Hepatocyte (in vitro differentiated cells): Measurements from ENCODE around the gene MOK. TPM values are rescaled to one million over a fixed set of nuclear protein-coding genes. Genes with fewer than 3 reads are reported as not detected.

ENCODE experiments used
- DNase-seq: peaks from one replicate; pipeline ENCODE4 v3.0.0-alpha.2; 2016; ENCODE audit warnings: low spot score
- H2AFZ ChIP-seq: fragments of 200-600 bp; sonication (generic); 2 replicates; pipeline ENCODE4 v1.6.0; 2016; ENCODE audit warnings: antibody characterized with exemption, mild to moderate bottlenecking
- H3K27ac ChIP-seq: fragments of 200-600 bp; sonication (generic); 2 replicates; pipeline ENCODE4 v1.5.1; 2016; ENCODE audit warnings: mild to moderate bottlenecking
- H3K27me3 ChIP-seq: fragments of 200-600 bp; sonication (generic); 2 replicates; pipeline ENCODE4 v1.6.1; 2016
- H3K36me3 ChIP-seq: fragments of 200-600 bp; sonication (generic); replicated peaks from 2 replicates; pipeline ENCODE4 v1.5.1; 2016; ENCODE audit warnings: low read depth; ENCODE audit not compliant: insufficient read depth
- H3K4me1 ChIP-seq: fragments of 200-600 bp; sonication (generic); 2 replicates; pipeline ENCODE4 v1.5.1; 2016; ENCODE audit warnings: mild to moderate bottlenecking, moderate library complexity; ENCODE audit not compliant: insufficient read depth
- H3K4me2 ChIP-seq: fragments of 200-600 bp; sonication (generic); 2 replicates; pipeline ENCODE4 v1.6.0; 2016
- H3K4me3 ChIP-seq: fragments of 200-600 bp; sonication (generic); 2 replicates; pipeline ENCODE4 v1.5.1; 2016; ENCODE audit warnings: mild to moderate bottlenecking
- H3K79me2 ChIP-seq: fragments of 200-600 bp; sonication (generic); 2 replicates; pipeline ENCODE4 v1.6.0; 2017; ENCODE audit warnings: mild to moderate bottlenecking
- H3K9me2 ChIP-seq: fragments of 200-600 bp; sonication (generic); replicated peaks from 2 replicates; pipeline ENCODE4 v1.6.0; 2017; ENCODE audit warnings: mild to moderate bottlenecking; ENCODE audit not compliant: insufficient read depth
- H3K9me3 ChIP-seq: fragments of 200-600 bp; sonication (generic); 2 replicates; pipeline ENCODE4 v1.5.1; 2016; ENCODE audit warnings: low read depth, mild to moderate bottlenecking
- H4K20me1 ChIP-seq: fragments of 200-600 bp; sonication (generic); 2 replicates; pipeline ENCODE4 v1.6.0; 2016; ENCODE audit warnings: mild to moderate bottlenecking; ENCODE audit not compliant: insufficient read depth, poor library complexity, severe bottlenecking
- EZH2 ChIP-seq: fragments of 200-600 bp; sonication (generic); IDR thresholded peaks from 2 replicates; pipeline ENCODE4 v1.6.1; 2016; ENCODE audit warnings: antibody characterized with exemption, mild to moderate bottlenecking, borderline replicate concordance
- EZH2phosphoT487 ChIP-seq: fragments of 200-600 bp; sonication (generic); IDR thresholded peaks from one replicate; pipeline ENCODE4 v1.6.1; 2018; ENCODE audit warnings: antibody characterized with exemption, mild to moderate bottlenecking, low read depth, moderate library complexity; ENCODE audit not compliant: unreplicated experiment, severe bottlenecking
- WGBS: methylation state at CpG from one replicate; pipeline ENCODE4 v1.1.6; 2016; ENCODE audit warnings: low lambda C conversion rate; ENCODE audit errors: missing lambda C conversion rate; 5-methylcytosine and 5-hydroxymethylcytosine counted together
- polyA plus RNA-seq: library from polyadenylated mRNA; unstranded; fragments of >200 nt; fragmentation: Nextera tagmentation; extraction: Ambion mirVana; gene quantifications from 2 replicates; pipeline ENCODE4 v1.2.1, GENCODE V29; 2016
- total RNA-seq: library from RNA; depleted of rRNA; stranded (reverse); fragments of >200 nt; gene quantifications from 2 replicates; pipeline ENCODE4 v1.2.3, GENCODE V29; 2014
- TF ChIP-seq, protein P1 (sequence below): fragments of 200-600 bp; sonication (generic); IDR thresholded peaks from 2 replicates; pipeline ENCODE4 v1.5.1; 2016; ENCODE audit warnings: antibody characterized with exemption, mild to moderate bottlenecking; ENCODE audit not compliant: poor library complexity

Gene MOK
- total and polyA plus RNA-seq, 2 experiments from 2014 or later, result 9.3 to 13.5 TPM

DNA sequence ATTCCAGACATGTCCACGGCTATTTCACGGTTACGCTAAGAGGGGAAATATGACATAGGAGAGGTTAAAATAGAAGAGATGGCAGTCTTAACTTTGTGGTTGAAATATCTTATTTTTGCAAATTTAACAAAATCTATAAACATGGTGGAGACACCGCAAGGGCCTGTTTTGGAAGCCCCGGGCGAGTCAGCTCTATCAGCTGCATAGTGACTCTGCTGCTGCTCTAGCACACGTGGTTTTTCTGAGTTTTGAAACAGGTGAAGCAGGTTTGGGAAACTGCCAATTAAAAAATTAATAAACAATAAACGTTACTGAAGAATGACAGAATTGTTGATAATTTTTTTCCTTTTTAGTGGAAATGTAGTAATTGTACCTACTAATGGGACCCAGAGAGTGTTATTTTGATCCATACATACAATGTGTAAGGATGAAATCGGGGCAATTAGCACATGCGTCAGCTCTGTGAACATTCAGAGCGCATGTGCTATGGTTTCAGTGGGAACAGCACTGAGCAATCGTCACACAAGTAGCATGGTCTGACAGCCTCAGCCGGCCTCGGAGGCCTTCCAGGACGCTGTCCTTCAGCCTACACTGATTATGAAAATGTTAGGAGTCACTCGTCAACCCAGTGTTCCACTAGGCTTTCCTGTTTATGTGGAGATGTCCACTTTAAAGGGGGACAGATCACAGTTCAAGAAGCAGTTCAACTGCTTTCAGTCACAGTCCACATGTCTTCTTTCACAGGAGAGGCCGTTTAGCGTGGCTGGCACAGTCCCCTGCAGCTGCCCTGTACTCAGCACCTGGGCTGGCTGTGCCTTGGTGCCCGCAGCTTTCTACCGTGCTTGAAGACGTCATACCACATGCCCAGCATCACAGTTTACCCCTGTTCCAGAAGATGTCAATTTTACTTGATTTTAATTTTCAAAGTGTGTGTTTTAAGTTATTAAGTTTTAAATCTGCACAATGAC is 51.8 kb downstream of the MOK start:
- H3K79me2 ChIP-seq, result no peaks in the 10 kb centered on the region
- H3K27ac ChIP-seq, result no peak overlapping the region
- H3K9me2 ChIP-seq, result no peaks in the 10 kb centered on the region
- no peak overlapping the region for H3K4me3 ChIP-seq
- no peaks in the 10 kb centered on the region for H3K4me1 ChIP-seq
- H3K4me2 ChIP-seq, result no peak overlapping the region
- H2AFZ ChIP-seq, result no peak overlapping the region
- TF ChIP-seq EZH2, result no peak
- no peak for DNase-seq
- no peaks in the 10 kb centered on the region for H3K9me3 ChIP-seq
- no peaks in the 10 kb centered on the region for H3K27me3 ChIP-seq
- H4K20me1 ChIP-seq, result no peaks in the 10 kb centered on the region
- 87% methylated on average over 21 of the region's 21 CpGs for WGBS
- no peaks in the 10 kb centered on the region for H3K36me3 ChIP-seq

DNA sequence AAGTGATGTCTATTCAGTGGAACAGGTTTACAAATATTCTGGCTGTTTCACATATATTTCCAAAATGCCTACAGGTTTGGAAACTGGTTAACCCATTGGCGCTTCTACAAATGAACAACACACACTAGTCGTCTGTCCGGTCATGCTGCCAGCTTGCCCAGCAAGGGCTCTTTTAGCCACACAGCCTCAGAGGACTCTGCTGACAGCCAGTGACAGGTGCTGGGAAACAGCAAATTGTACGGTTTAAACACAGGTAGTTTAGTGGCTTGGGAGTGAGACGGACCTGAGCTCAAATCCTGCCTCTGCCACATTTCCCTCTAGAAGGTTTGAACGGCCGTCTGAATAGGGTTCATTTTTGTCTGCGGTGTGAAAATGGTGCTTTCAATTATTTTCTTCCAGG is 53.8 kb downstream of the MOK start:
- Histone ChIP-seq H3K9me3 (no peaks in the 10 kb centered on the region), H3K79me2 (no peaks in the 10 kb centered on the region), H3K9me2 (no peaks in the 10 kb centered on the region), H3K27ac (no peak overlapping the region), H2AFZ (no peak overlapping the region), H3K36me3 (no peaks in the 10 kb centered on the region), H3K4me3 (no peak overlapping the region), H3K27me3 (no peaks in the 10 kb centered on the region), H3K4me1 (no peaks in the 10 kb centered on the region), H4K20me1 (no peaks in the 10 kb centered on the region), H3K4me2 (no peak overlapping the region)
- no peak for DNase-seq
- whole genome bisulfite sequencing, result 92% methylated on average over 8 of the region's 8 CpGs
- TF ChIP-seq EZH2 (no peak), EZH2phosphoT487 (no peak)
- TF ChIP-seq, protein P1, sequence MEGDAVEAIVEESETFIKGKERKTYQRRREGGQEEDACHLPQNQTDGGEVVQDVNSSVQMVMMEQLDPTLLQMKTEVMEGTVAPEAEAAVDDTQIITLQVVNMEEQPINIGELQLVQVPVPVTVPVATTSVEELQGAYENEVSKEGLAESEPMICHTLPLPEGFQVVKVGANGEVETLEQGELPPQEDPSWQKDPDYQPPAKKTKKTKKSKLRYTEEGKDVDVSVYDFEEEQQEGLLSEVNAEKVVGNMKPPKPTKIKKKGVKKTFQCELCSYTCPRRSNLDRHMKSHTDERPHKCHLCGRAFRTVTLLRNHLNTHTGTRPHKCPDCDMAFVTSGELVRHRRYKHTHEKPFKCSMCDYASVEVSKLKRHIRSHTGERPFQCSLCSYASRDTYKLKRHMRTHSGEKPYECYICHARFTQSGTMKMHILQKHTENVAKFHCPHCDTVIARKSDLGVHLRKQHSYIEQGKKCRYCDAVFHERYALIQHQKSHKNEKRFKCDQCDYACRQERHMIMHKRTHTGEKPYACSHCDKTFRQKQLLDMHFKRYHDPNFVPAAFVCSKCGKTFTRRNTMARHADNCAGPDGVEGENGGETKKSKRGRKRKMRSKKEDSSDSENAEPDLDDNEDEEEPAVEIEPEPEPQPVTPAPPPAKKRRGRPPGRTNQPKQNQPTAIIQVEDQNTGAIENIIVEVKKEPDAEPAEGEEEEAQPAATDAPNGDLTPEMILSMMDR, result no peak

DNA sequence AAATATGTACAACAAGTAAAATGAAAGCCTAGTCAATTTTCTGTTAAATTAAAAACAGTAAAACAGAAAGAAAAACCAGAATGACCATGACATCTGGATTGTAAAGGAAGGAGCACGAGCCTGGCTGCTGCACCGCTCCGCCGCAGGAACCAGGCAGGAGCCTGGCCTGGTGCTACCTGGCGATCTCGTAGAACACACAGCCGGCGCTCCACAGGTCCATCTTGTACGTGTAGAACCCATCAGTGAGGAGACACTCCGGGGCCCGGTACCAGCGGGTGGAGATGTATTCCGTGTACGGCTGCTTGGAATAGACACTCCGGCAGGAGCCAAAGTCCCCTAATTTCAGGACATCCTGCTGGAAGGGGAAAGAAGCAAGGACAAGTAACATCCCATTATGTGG is 54.3 kb downstream of the MOK start:
- no peak for DNase-seq

DNA sequence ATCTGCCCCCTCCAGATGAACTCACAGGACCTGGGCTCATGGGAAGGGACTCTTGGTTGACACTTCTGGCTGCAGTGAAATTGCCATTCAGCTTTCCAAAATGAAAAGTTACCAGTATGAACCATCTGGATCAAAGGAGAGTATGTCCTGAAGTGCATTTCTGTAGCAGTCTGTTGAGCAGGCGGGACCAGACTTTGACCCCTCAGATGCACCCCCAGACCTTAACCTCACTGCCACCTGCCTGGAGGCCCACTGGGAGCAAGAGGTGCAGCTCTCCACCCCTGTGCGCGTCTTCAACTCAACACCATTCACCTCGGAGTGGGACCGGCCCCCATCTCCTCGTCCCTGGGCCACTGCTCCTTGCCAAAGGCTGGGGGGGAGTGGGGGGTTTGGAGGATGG is 55.0 kb downstream of the MOK start:
- H3K9me3 ChIP-seq, result no peaks in the 10 kb centered on the region
- H3K4me3 ChIP-seq, result no peak overlapping the region
- no peaks in the 10 kb centered on the region for H3K27me3 ChIP-seq
- no peaks in the 10 kb centered on the region for H4K20me1 ChIP-seq
- H3K4me2 ChIP-seq, result no peak overlapping the region
- H3K9me2 ChIP-seq, result no peaks in the 10 kb centered on the region
- no peak for TF ChIP-seq EZH2phosphoT487
- H3K79me2 ChIP-seq, result no peaks in the 10 kb centered on the region
- no peaks in the 10 kb centered on the region for H3K36me3 ChIP-seq
- no peaks in the 10 kb centered on the region for H3K4me1 ChIP-seq
- WGBS, result 98% methylated on average over 6 of the region's 6 CpGs
- no peak overlapping the region for H2AFZ ChIP-seq
- DNase-seq, result no peak
- no peak overlapping the region for H3K27ac ChIP-seq

More for the DNA sequence above, 54.3 kb downstream of the MOK start:
- Histone ChIP-seq H3K9me2 (no peaks in the 10 kb centered on the region), H3K9me3 (no peaks in the 10 kb centered on the region), H3K27me3 (no peaks in the 10 kb centered on the region), H3K4me2 (no peak overlapping the region), H2AFZ (no peak overlapping the region), H3K36me3 (no peaks in the 10 kb centered on the region), H3K4me1 (no peaks in the 10 kb centered on the region), H3K27ac (no peak overlapping the region), H3K79me2 (no peaks in the 10 kb centered on the region), H4K20me1 (no peaks in the 10 kb centered on the region), H3K4me3 (no peak overlapping the region)
- 89% methylated on average over 15 of the region's 15 CpGs for WGBS
- TF ChIP-seq EZH2phosphoT487 (no peak), EZH2 (no peak)
- TF ChIP-seq, protein P1, result no peak
